Panc1 (cell line): ENCODE measurements around the gene ITFG1. TPM values are rescaled to one million over a fixed set of nuclear protein-coding genes. Genes with fewer than 3 reads are reported as not detected.

ENCODE experiments used
- ATAC-seq: fragments of 200-7000 bp; cut with Tn5 transposase; 2 replicates; pipeline ENCODE4 v1.9.1; 2020; ENCODE audit warnings: mild to moderate bottlenecking, moderate library complexity
- BruUV-seq: library from RNA; stranded (reverse); fragments of 400-500 nt; replicated peaks from 2 replicates; lab custom pipeline; 2021; lab: Mats Ljungman, UMichigan
- CTCF ChIA-PET: fragments of 300-600 bp; sonication (Branson Sonifier 250); formaldehyde crosslinking; loops from one replicate; lab custom pipeline; 2022; ENCODE audit warnings: antibody characterized with exemption; lab: Charles Lee
- POLR2A ChIA-PET: fragments of 300-600 bp; sonication (Branson Sonifier 250); formaldehyde crosslinking; loops from one replicate; lab custom pipeline; 2022; ENCODE audit warnings: antibody characterized with exemption; lab: Charles Lee
- DNase-seq: peaks from one replicate; pipeline ENCODE4 v3.0.0-alpha.2; 2010; ENCODE audit warnings: low read depth, low spot score
- H3K27ac ChIP-seq: 2 replicates; pipeline ENCODE4 v1.5.1; 2011; ENCODE audit warnings: mild to moderate bottlenecking, low read length, inconsistent platforms
- H3K27me3 ChIP-seq: fragments of 200-500 bp; sonication (Bioruptor generic); 2 replicates; pipeline ENCODE4 v1.6.0; 2014; ENCODE audit warnings: low read length, inconsistent platforms; ENCODE audit not compliant: control insufficient read depth, insufficient read depth
- H3K36me3 ChIP-seq: fragments of 200-500 bp; sonication (Bioruptor generic); 2 replicates; pipeline ENCODE4 v1.5.1; 2014; ENCODE audit warnings: inconsistent platforms, mild to moderate bottlenecking, low read length, moderate library complexity; ENCODE audit not compliant: control insufficient read depth, insufficient read depth
- H3K4me1 ChIP-seq: 2 replicates; pipeline ENCODE4 v1.5.1; 2011; ENCODE audit warnings: inconsistent platforms, mild to moderate bottlenecking, low read length, moderate library complexity; ENCODE audit not compliant: control insufficient read depth, insufficient read depth
- H3K4me3 ChIP-seq, 2 experiments: 2 replicates each; pipeline ENCODE4 v1.5.1; 2011 to 2012; ENCODE audit warnings: low read depth in 2 of 2, low read length in 2 of 2, mild to moderate bottlenecking in 2 of 2, inconsistent platforms in 1 of 2, moderate library complexity in 1 of 2
- H3K9me3 ChIP-seq: fragments of 200-500 bp; sonication (Bioruptor generic); 2 replicates; pipeline ENCODE4 v1.5.1; 2014; ENCODE audit warnings: low read depth, mild to moderate bottlenecking, inconsistent platforms, low read length, moderate library complexity; ENCODE audit not compliant: control insufficient read depth, insufficient read depth
- CTCF ChIP-seq: fragments of 450-650 bp; IDR thresholded peaks from 2 replicates; pipeline ENCODE4 v1.5.1; 2017; ENCODE audit warnings: mild to moderate bottlenecking
- POLR2AphosphoS5 ChIP-seq: IDR thresholded peaks from 2 replicates; pipeline ENCODE4 v1.6.1; 2012; ENCODE audit warnings: mild to moderate bottlenecking, low read depth, low read length, moderate library complexity
- REST ChIP-seq, 2 experiments: IDR thresholded peaks; 2 replicates each; pipeline ENCODE4 v1.6.1; 2011 to 2012; ENCODE audit warnings: low read depth in 2 of 2, control low read depth in 1 of 2, low read length in 1 of 2, mild to moderate bottlenecking in 1 of 2, moderate library complexity in 1 of 2; ENCODE audit not compliant: insufficient read depth in 1 of 2
- SIN3A ChIP-seq: IDR thresholded peaks from 2 replicates; pipeline ENCODE4 v1.6.1; 2012; ENCODE audit warnings: low read depth, mild to moderate bottlenecking, low read length, moderate library complexity, borderline replicate concordance; ENCODE audit not compliant: insufficient read depth
- TCF7L2 ChIP-seq: IDR thresholded peaks from 2 replicates; pipeline ENCODE4 v1.6.1; 2011; ENCODE audit warnings: mild to moderate bottlenecking, low read depth, low read length, inconsistent platforms
- in situ Hi-C: cut with HindIII; loops from 2 replicates; pipeline ENCODE4 v1.10.0; 2016; ENCODE audit warnings: low sequenced_read_pairs, low pct_unique_long_range_greater_than_20kb
- intact Hi-C: fragments of 100-400 bp; cut with micrococcal nuclease; formaldehyde crosslinking; loops from one replicate; pipeline ENCODE4 v1.10.0; 2022; ENCODE audit not compliant: unreplicated experiment
- total RNA-seq: library from RNA; stranded (reverse); gene quantifications from one replicate; pipeline ENCODE4 v1.2.1, GENCODE V29; 2021; ENCODE audit not compliant: unreplicated experiment

The ITFG1 gene
- total RNA-seq, 1 experiment from 2014 or later, result 26.5 TPM

GRCh38 chr16:47142486-47142820 lies 318.4 kb downstream of the ITFG1 start:
- H3K27ac ChIP-seq, result peak overlapping the region; percentile 79
- H3K36me3 ChIP-seq, result no peaks in the 10 kb centered on the region
- peaks cover 32% of the 10 kb centered on the region for H3K4me1 ChIP-seq
- in situ Hi-C loops (no loop called here), intact Hi-C loops (loop anchor here (5.0 to 10.0 kb wide), 3 partner anchors 98 to 1025 kb away; partner anchors contain the start of genes ITFG1 and PHKB)
- ChIA-PET POLR2A (interaction anchor here (0.7 kb wide), 1 partner anchor 12 kb away, joined by 3 read pairs; no protein-coding TSS in a partner anchor), CTCF (interaction anchor here (0.6 to 1.5 kb wide), 4 partner anchors 104 to 1022 kb away, joined by 3 to 6 read pairs (median 4); no protein-coding TSS in a partner anchor)
- H3K9me3 ChIP-seq, result no peaks in the 10 kb centered on the region
- TF ChIP-seq SIN3A, result no peak
- H3K4me3 ChIP-seq, result peak overlapping the region; percentile 64 to 71
- ATAC-seq (no peak), DNase-seq (no peak)
- no TSS peak for BruUV-seq
- no peaks in the 10 kb centered on the region for H3K27me3 ChIP-seq

GRCh38 chr16:47141773-47142485 lies 318.9 kb downstream of the ITFG1 start:
- no peaks in the 10 kb centered on the region for H3K9me3 ChIP-seq
- CTCF ChIA-PET, result interaction anchor here (0.6 to 1.5 kb wide), 5 partner anchors 91 to 1022 kb away, joined by 3 to 6 read pairs (median 3); no protein-coding TSS in a partner anchor
- peak overlapping the region; percentile 79 for H3K27ac ChIP-seq
- intact Hi-C loops, result loop anchor here (5.0 to 10.0 kb wide), 3 partner anchors 97 to 1025 kb away; partner anchors contain the start of genes ITFG1 and PHKB
- TSS peak; percentile 60 for BruUV-seq
- peaks cover 37% of the 10 kb centered on the region for H3K4me1 ChIP-seq
- in situ Hi-C loops, result no loop called here
- peak overlapping the region; percentile 64 to 71 for H3K4me3 ChIP-seq
- ATAC-seq, result peak; percentile 76
- no peaks in the 10 kb centered on the region for H3K27me3 ChIP-seq
- peak; percentile 81 for DNase-seq
- POLR2A ChIA-PET, result interaction anchor here (0.7 kb wide), 1 partner anchor 11 kb away, joined by 3 read pairs; no protein-coding TSS in a partner anchor
- H3K36me3 ChIP-seq, result no peaks in the 10 kb centered on the region
- TF ChIP-seq SIN3A, result no peak
- TF ChIP-seq REST (IDR thresholded peaks at IDR 0.05; ENCODE audit: insufficient read depth in 1 of 2, low read depth in 2 of 2, low read length in 1 of 2), result no peak
- TF ChIP-seq POLR2AphosphoS5, result no peak
- peak; percentile 64 for TF ChIP-seq TCF7L2
- TF ChIP-seq CTCF, result peak; percentile 92

- CTCF ChIA-PET, result interaction anchor here (0.6 kb wide), 1 partner anchor 104 kb away, joined by 3 read pairs; no protein-coding TSS in a partner anchor
- POLR2A ChIA-PET, result no interaction called here
- Histone ChIP-seq H3K27ac (no peak overlapping the region; the same call in 1 of the 2 replicates), H3K9me3 (no peaks in the 10 kb centered on the region), H3K36me3 (no peaks in the 10 kb centered on the region), H3K27me3 (no peaks in the 10 kb centered on the region), H3K4me3 (no peak overlapping the region), H3K4me1 (peaks cover 49% of the 10 kb centered on the region)
- no peak for DNase-seq
- in situ Hi-C loops, result no loop called here
- no TSS peak for BruUV-seq
- intact Hi-C loops, result loop anchor here (5.0 to 10.0 kb wide), 3 partner anchors 96 to 1027 kb away; partner anchors contain the start of genes ITFG1 and PHKB
- TF ChIP-seq SIN3A (no peak), REST (IDR thresholded peaks at IDR 0.05; ENCODE audit: insufficient read depth in 1 of 2, low read depth in 2 of 2, low read length in 1 of 2) (no peak), POLR2AphosphoS5 (no peak), CTCF (no peak), TCF7L2 (no peak)
- no peak for ATAC-seq
These were observed 320.2 kb downstream of the ITFG1 start for GRCh38 chr16:47140686-47141085.
